Calu3 (cell line): ENCODE data around the gene BBOX1. TPM values are rescaled to one million over a fixed set of nuclear protein-coding genes. Genes with fewer than 3 reads are reported as not detected.

Experiments
- BruUV-seq: library from RNA; stranded (reverse); fragments of 400-500 nt; replicated peaks from 2 replicates; lab custom pipeline; 2021; lab: Mats Ljungman, UMichigan
- CTCF ChIA-PET: fragments of 300-600 bp; sonication (Branson Sonifier 250); formaldehyde crosslinking; loops from one replicate; lab custom pipeline; 2022; ENCODE audit warnings: antibody characterized with exemption; lab: Charles Lee
- DNase-seq: peaks from one replicate; pipeline ENCODE4 v3.0.0; 2022
- H3K27ac Mint-ChIP-seq: one replicate; pipeline ENCODE4 v1.8.0; 2022; ENCODE audit warnings: mixed read lengths; ENCODE audit not compliant: unreplicated experiment
- H3K27me3 Mint-ChIP-seq: one replicate; pipeline ENCODE4 v1.8.0; 2022; ENCODE audit warnings: mixed read lengths; ENCODE audit not compliant: unreplicated experiment
- H3K36me3 Mint-ChIP-seq: one replicate; pipeline ENCODE4 v1.8.0; 2022; ENCODE audit warnings: mild to moderate bottlenecking, moderate library complexity, mixed read lengths; ENCODE audit not compliant: insufficient read depth, unreplicated experiment
- H3K4me1 Mint-ChIP-seq: one replicate; pipeline ENCODE4 v1.8.0; 2022; ENCODE audit warnings: mild to moderate bottlenecking, low read depth, mixed read lengths; ENCODE audit not compliant: unreplicated experiment
- H3K4me3 Mint-ChIP-seq: one replicate; pipeline ENCODE4 v1.8.0; 2022; ENCODE audit warnings: mild to moderate bottlenecking, low read depth, moderate library complexity, mixed read lengths; ENCODE audit not compliant: unreplicated experiment
- H3K9me3 Mint-ChIP-seq: one replicate; pipeline ENCODE4 v1.8.0; 2022; ENCODE audit warnings: low read depth, mixed read lengths; ENCODE audit not compliant: unreplicated experiment
- CTCF ChIP-seq: fragments of 200-600 bp; IDR thresholded peaks from one replicate; pipeline ENCODE4 v1.8.0; 2022; ENCODE audit warnings: antibody characterized with exemption; ENCODE audit not compliant: unreplicated experiment
- intact Hi-C: fragments of 100-400 bp; cut with micrococcal nuclease; formaldehyde crosslinking; loops from one replicate; pipeline ENCODE4 v1.10.0; 2022; ENCODE audit not compliant: unreplicated experiment
- total RNA-seq: library from RNA; stranded (reverse); gene quantifications from 2 replicates; pipeline ENCODE4 v1.2.3, GENCODE V29; 2022

Gene BBOX1
- total RNA-seq, 1 experiment from 2014 or later: not detected

- Mint-ChIP-seq H3K4me3 (no peak overlapping the region), H3K27me3 (no peaks in the 10 kb centered on the region), H3K9me3 (no peaks in the 10 kb centered on the region), H3K27ac (no peak overlapping the region), H3K36me3 (no peaks in the 10 kb centered on the region), H3K4me1 (peaks cover 9% of the 10 kb centered on the region)
- BruUV-seq: no TSS peak
- DNase-seq: no peak
- intact Hi-C loops: no loop called here
- CTCF ChIA-PET: no interaction called here
- no peak for TF ChIP-seq CTCF
These were observed 17.8 kb downstream of the BBOX1 start for GRCh38 chr11:27058456-27058855.

GRCh38 chr11:27059431-27059830 lies 18.8 kb downstream of the BBOX1 start:
- no peaks in the 10 kb centered on the region for H3K9me3 Mint-ChIP-seq

GRCh38 chr11:27060816-27061460 lies 20.3 kb downstream of the BBOX1 start:
- Mint-ChIP-seq H3K4me3 (no peak overlapping the region), H3K9me3 (no peaks in the 10 kb centered on the region), H3K4me1 (no peaks in the 10 kb centered on the region), H3K27ac (no peak overlapping the region), H3K36me3 (no peaks in the 10 kb centered on the region), H3K27me3 (no peaks in the 10 kb centered on the region)
- intact Hi-C loops: no loop called here
- BruUV-seq: no TSS peak
- CTCF ChIA-PET: no interaction called here
- TF ChIP-seq CTCF: no peak
- DNase-seq: no peak

More at GRCh38 chr11:27059431-27059830, 18.8 kb downstream of the BBOX1 start:
- no peak overlapping the region for H3K27ac Mint-ChIP-seq
- BruUV-seq: no TSS peak
- peaks cover 9% of the 10 kb centered on the region for H3K4me1 Mint-ChIP-seq
- CTCF ChIA-PET: no interaction called here
- H3K36me3 Mint-ChIP-seq: no peaks in the 10 kb centered on the region
- DNase-seq: no peak
- no peak overlapping the region for H3K4me3 Mint-ChIP-seq
- H3K27me3 Mint-ChIP-seq: no peaks in the 10 kb centered on the region
- intact Hi-C loops: no loop called here
- TF ChIP-seq CTCF: no peak

GRCh38 chr11:27061461-27061821 lies 20.8 kb downstream of the BBOX1 start:
- Mint-ChIP-seq H3K4me1 (no peaks in the 10 kb centered on the region), H3K27me3 (no peaks in the 10 kb centered on the region), H3K27ac (no peak overlapping the region), H3K36me3 (no peaks in the 10 kb centered on the region), H3K9me3 (no peaks in the 10 kb centered on the region), H3K4me3 (no peak overlapping the region)
- intact Hi-C loops: no loop called here
- no peak for DNase-seq
- CTCF ChIA-PET: no interaction called here
- BruUV-seq: no TSS peak
- TF ChIP-seq CTCF: no peak
